Kidney capillary endothelial cell (primary cell): ENCODE measurements around the gene DAP3.
"Not testable (repeated sequence)": the region's sequence is repeated elsewhere in the genome, so short reads cannot be mapped to it uniquely, and the experiment has no call there.

ENCODE experiments used
- DNase-seq: peaks from one replicate; pipeline ENCODE4 v3.0.0-alpha.2; 2018; ENCODE audit warnings: low spot score

DAP3 gene

DNA sequence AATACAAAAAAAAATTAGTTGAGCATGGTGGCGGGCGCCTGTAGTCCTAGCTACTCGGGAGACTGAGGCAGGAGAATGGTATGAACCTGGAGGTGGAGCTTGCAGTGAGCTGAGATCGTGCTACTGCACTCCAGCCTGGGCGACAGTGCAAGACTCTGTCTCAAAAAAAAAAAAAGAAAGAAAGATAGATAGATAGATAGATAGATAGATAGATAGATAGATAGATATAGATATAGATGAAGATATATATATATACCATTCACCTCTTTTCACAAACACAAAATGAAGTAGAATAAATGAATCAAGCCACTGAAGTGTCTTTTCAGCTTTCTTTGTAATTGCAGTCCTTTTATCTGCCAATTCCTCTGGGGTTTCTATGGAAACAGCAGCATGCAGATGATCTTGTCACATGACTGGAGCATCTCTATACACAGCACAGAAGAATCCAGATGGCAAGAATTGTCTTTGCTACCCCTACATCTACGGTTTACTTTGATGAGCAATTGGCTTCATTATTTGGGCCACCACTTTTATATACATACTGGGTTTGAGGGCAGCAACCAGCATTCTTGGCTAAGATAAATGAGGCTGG, 29.7 kb downstream of the DAP3 start:
- not testable (repeated sequence) for DNase-seq

DNA sequence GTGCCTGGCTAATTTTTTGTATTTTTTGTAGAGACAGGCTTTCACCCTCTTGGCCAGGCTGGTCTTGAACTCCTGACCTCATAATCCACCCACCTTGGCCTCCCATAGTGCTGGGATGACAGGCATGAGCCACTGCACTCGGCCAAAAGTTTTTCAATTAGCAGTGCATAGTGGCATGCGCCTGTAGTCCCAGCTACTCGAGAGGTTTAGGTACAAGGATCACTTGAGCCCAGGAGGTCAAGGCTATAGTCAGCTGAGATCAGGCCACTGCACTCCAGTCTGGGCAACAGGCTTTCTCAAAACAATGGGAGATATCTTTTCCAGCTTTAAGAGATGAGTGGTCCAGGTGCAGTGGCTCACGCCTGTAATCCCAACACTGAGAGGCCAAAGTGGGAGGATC, 30.8 kb downstream of the DAP3 start:
- DNase-seq, result no peak

DNA sequence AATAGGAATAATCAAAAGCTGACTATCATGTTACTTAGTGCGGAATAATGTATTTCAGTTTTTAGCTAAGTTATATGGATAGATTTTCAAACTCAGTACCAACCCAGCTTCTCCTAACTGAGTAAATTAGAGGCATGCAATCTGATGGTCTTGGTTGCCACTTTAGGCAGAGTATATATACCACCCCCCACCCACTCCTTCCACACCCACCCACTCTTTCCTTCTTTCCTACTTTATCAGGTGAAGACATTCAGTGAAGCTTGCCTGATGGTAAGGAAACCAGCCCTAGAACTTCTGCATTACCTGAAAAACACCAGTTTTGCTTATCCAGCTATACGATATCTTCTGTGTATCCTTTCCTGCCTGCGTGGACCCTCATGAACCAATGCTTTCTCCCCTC, 36.3 kb downstream of the DAP3 start:
- DNase-seq, result no peak

DNA sequence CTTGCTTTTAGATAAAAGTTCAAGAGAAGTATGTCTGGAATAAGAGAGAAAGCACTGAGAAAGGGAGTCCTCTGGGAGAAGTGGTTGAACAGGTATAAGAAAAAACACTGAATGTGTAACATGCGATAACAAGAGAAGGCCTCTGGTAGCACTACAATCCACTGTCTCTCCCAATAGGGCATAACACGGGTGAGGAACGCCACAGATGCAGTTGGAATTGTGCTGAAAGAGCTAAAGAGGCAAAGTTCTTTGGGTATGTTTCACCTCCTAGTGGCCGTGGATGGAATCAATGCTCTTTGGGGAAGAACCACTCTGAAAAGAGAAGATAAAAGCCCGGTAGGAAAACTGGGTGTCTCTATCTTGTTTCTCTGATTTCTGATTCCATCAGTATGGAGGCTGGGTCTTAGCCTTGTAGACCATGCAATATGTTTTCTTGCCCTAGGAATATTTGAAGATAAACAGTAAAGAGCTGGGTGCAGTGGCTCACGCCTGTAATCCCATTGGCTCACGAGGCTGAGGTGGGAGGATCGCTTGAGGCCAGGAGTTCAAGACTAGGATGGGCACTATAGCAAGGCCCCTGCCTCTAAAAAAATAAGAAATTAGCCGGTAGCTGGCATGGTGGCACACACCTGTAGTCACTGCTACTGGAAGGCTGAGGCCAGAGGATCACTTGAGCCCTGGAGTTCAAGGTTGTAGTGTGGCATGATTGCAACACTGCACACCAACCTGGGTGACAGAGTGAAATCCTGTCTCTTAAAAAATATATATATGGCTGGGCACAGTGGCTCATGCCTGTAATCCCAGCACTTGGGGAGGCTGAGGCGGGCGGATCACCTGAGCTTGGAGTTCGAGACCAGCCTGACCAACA, 40.4 kb downstream of the DAP3 start:
- peak; percentile 50 for DNase-seq

DNA sequence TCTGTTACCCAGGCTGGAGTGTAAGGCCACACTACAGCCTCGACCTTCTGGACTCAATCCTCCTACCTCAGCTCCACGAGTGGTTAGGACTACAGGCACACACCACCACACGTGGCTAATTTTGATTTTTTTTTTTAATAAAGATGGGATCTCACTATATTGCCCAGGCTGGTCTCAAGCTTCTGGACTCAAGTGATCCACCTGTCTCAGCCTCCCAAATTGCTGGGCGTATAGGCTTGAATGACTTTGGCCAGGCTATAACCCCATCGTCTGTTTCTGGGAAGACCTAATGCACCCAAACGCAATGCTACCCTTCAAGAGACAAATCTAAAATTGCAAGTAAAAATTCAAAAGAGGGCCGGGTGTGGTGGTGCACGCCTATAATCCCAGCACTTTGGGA, 52.1 kb downstream of the DAP3 start:
- no peak for DNase-seq

DNA sequence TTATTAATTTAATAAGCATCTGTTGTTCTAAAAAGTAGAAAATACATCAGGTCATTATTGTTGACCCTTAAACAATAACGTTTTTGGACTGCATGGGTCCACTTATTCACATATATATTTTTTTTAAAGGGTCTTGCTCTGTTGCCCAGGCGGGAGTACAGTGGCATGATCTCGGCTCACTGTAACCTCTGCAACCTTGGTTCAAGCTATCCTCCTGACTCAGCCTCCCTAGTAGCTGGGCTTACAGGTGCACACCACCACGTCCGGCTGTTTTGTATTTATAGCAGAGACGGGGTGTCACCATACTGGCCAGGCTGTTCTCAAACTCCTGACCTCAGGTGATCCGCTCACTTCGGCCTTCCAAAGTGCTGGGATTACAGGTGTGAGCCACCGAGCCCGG, 53.0 kb downstream of the DAP3 start:
- DNase-seq, result no peak

DNA sequence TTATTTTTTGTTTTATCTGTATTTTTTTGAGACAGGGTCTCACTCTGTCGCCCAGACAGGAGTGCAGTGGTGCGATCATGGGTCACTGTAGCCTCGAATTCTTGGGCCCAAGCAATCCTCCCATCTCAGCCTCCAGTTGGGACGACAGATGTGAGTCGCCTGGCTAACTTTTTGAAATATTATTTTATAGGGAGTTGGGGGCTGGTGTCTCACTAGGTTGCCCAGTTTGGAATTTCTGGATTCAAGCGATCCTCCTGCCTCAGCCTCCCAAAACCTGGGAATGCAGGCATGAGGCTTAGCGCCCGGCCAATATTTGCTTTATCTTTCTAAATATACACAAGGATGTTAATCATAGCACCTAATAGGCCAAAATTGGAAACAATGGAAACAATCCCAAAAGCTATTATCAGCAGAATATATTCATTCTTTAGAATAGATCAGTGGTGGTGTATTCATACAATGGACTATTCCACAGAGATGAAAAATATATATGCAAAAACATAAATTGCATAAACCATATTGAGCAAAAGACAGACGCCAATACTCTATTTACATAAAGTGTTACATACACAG, 55.9 kb downstream of the DAP3 start:
- DNase-seq, result no peak

DNA sequence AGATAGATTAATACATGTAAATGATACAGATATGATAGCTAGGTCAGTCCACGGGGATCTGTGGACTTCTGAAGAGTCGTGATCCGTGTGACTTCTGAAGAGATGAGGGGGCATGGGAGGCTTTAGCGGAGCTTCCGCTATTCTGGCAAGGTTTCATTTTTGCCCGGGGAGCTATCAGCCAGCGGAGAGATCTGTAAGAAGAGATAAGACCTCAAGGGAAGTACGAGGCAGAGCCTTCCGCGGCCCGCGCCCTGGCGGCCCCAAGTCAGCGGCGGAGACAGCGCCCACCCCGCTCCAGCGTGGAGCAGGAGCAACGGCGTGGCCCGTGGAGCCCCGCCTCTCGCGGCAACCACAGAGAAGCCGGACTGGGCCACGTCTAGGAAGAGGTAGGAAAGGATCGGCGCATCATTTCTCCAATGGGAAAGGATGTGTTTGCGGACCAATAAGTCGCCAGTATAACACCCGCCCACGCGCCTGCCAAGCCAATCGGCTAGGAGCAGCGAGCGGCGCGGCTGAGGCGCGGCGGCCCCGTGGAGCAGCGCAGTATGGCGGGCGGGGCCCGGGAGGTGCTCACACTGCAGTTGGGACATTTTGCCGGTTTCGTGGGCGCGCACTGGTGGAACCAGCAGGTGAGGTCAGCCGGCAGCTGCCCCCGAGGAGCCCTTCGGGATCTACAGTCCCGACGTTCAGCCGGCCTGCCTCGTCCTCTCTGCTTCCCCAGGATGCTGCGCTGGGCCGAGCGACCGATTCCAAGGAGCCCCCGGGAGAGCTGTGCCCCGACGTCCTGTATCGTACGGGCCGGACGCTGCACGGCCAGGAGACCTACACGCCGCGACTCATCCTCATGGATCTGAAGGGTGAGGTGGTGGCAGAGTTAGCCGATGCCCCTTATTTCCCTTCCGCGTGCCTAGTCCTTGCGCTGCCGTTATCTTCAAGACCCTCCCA, 56.7 kb downstream of the DAP3 start:
- peak; percentile 94 for DNase-seq

DNA sequence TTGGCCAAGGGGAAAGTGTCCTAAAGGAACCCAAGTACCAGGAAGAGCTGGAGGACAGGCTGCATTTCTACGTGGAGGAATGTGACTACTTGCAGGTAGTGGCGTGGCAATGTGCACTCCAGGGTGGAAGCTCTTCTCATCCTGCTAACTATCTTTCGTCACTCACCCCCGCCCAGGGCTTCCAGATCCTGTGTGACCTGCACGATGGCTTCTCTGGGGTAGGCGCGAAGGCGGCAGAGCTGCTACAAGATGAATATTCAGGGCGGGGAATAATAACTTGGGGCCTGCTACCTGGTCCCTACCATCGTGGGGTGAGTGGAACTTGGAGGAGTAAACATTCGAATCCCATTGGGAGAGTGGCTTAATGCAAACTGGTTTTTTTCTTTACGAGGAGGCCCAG, 58.7 kb downstream of the DAP3 start:
- DNase-seq, result not testable (repeated sequence)

DNA sequence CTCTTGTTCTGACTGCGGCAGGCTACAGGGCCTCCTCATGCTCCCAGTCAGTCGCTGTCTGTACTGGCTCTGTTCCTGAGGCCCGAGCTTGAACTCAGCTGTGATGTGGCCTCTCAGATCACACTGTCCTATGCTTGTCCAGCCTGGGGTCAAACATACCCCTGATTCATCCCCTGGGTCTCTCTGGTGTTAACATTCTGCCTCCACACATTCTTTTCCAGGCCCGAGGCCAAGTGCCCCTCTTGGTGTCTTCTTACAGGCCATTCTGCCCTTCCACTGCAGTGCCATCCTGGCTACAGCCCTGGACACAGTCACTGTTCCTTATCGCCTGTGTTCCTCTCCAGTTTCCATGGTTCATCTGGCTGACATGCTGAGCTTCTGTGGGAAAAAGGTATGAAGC, 59.2 kb downstream of the DAP3 start:
- not testable (repeated sequence) for DNase-seq

DNA sequence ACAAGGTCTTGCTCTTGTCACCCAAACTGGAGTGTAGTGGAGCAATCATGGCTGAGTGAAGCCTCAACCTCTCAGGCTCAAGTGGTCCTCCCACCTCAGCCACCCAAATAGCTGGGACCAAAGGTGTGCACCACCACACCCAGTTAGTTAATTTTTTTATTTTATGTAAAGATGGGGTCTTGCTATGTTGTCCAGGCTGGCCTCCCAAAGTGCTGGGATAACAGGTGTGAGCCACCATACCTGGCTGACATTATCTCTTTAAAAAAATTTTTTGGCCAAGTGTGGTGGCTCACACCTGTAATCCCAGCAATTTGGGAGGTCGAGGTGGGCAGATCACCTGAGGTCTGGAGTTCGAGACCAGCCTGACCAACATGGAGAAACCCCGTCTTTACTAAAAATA, 70.1 kb downstream of the DAP3 start:
- not testable (repeated sequence) for DNase-seq

DNA sequence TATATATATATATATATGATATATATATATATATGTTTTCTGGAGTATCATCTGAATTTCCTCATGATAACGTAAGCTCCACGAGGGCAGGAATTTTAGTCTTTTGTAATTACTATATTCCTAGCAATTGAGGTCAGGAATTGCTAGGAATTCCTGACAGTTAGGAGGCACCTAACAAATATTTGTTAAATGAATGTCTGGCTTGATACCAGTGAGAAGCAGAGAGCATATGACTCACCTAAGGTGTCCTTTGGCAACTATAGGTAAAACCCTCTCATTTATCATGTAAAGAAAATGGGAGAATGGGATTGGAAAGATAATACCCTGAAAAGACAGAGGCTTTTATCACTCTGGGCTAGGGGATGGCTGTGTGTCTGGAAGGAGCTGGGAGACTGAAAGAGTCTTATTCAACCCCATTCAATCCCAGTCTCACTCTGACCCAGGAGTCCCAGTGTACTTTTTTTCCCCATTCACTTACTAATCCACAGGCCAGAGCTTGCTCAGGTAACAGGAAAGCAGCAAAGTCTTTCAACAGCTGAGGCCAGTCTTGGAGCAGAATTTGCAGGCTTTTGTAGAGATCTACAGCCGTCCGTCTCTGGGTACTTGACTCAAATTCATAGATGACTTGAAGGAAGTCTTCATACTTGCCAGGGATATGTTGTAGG, 71.2 kb downstream of the DAP3 start:
- DNase-seq, result no peak

DNA sequence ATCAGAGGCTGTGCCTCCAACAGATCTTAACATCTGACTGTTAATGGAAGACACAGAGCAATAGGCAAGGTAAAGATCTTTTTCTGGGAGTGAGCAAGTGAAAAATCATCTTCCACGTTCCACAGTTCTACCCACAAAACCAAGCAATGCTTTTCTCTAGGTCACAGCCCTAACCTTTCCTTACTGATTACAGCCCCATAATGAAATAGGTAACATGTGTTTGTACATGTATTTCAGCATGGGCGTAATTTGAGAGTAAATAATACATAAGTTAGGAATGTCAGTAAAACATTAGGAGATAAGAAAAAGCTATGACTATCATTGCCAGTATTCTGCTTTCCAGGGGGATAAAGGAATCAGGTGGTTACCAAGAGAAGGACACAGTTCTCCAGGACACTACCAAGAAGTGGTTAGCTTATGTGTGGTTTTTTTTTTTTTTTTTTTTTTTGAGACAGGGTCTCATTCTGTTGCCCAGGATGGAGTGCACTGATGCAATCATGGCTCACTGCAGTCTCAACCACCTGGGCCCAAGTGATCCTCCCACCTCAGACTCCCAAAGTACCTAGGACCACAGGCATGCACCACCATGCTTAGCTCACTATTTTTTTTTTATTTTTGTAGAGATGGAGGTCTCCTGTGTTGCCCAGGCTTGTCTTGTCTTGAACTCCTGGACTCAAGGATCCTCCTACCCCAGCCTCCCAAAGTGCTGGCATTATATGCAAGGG, 72.0 kb downstream of the DAP3 start:
- DNase-seq, result no peak

DNA sequence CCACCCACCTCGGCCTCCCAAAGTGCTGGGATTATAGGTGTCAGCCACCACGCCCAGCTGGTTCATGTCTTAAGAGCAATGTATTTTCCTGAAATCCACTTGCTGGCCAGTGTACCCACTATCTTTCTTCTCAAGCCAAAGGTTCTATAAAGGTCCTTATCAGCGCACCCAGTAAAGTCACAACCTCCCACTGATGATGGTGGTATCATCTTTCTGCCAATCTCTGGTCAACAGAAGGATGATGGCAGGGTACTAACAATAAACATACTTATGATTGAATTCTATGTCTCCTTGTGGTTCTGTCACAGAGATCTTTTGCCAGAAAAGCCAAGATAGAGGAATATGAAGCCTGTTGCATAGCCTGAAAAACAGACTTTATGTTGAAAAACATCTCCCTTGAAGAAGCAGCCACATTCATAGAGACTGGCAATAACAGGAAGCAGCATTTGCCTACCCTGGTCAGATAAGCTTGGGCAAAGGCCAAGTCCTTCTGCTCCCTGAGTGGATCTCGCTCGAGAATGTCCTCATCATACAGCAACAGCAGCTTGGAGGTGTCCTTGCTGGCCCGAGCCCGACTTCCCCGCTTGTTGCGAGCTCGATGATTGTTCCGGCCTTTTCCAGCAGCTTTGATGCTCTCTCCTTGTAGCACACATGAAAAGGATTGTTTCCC, 73.0 kb downstream of the DAP3 start:
- DNase-seq, result no peak

DNA sequence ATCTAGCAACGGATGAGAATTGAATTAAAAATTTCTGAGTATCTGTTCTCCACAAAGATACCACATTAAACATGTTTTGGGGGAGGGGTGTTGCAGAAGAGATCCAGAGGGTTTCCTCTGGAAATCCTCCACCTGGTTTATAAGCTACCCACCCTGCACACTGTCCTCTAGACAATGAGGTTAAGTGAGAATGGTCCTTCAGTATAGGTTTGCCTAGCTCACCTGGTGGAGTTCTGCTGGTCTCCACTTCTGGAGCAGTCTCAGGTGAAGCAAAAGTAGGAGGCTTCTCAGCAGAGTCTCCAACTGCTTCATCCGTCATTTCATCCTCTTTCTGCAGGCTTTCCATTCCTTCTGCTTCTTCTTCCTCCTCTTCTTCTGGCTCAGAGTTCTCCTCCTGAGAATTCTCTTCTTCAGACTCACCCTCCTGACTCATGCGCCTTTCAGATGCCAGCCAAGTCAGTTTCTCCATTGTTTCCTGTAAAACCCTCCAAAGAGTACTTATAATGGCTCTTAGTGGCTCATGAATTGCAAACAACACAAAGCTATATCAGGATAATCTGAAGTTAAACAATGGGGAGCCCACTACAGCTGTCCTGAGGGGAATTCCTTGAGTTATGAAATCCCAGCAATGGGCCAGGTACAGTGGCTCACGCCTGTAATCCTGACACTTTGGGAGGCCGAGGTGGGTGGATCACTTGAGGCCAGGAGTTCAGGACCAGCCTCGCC, 74.4 kb downstream of the DAP3 start:
- DNase-seq, result peak; percentile 81

DNA sequence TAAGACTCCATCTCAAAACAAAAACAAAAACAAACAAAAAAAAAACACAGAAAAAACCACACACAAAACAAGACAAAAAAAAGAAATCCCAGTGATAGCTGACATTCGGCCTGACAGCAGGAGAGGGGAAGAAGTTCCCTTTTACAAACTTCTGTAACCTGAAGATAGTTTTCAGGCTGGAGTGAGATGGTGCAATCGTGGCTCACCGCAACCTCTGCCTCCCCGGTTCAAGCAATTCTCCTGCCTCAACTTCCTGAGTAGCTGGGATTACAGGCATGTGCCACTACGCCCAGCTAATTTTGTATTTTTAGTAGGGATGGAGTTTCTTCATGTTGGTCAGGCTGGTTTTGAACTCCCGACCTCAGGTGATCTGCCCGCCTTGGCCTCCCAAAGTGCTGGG, 75.1 kb downstream of the DAP3 start:
- DNase-seq, result not testable (repeated sequence)

DNA sequence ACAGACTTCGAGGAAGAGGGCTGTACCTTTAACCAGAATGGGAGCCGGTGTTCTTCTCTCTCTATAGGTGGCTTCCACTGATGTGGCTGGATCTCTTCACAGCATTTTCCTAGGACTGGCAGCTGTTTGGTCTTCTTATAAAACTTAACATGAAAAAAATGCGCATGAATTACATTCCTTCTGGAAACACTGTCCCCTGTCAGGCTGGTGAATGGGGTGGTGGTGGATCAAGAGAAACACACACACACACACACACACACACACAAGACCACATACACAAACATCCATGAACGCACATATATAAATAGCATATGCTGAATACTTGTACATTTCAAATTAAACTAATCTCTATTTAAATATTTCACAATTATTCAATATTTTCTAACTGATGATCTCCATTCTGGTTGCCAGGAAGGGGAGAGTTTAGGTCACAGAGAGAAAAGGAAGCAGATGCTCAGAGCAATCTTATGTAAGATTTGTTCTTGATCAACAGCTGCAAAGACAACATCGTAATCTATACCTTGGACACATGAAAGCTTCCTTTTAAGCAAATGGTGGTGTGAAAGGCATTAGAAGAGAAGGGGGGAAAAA, 78.6 kb downstream of the DAP3 start:
- not testable (repeated sequence) for DNase-seq

DNA sequence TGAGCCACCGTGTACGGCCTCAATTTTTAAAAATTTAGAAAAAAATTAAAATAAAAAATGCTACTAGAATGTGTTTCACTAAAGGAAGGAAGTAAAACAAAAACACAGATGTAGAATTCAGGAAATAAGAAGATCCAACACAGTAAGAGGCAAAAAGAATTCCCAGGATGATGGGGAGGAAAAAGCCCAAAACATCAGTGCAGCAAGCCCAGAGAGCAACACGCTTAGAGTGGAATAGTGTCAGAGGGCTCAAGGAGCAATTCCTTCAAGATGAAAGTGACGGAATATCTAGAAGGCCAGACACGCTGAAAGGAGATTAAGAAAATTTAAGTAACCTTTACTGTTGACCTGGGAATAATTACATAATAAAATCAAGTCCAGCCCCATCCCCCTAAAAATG, 80.4 kb downstream of the DAP3 start:
- DNase-seq, result no peak

DNA sequence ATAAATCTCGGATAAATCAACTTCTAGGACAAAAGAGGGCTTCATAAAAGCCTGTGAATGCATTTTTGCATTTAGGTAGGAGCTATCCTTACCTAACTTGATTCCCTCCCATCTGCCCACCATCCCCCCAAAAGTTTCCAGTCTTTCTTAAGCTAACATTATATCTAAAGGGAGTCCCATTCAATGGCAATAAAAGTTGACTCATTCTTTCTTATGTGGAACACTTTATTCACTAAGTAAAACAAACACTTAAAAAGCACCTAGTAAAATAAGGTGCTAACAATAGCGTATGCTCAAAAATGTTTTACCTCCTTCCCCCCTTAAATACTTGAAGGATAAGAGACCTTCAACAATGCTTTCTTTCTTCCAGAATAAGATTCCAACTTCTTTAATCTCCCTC, 84.3 kb downstream of the DAP3 start:
- no peak for DNase-seq
